DMS79 treated with DMSO at 0.1 percent for 48 hours (cell line): ENCODE measurements around the gene CROCC2.

Source experiments
- DNase-seq: peaks from one replicate; lab custom pipeline; 2025; lab: John Stamatoyannopoulos, UW

CROCC2 gene

GRCh38 chr2:241038374-241039180 lies 132.4 kb downstream of the CROCC2 start:
- DNase-seq, result no peak

- DNase-seq, result no peak
Observed at GRCh38 chr2:241039416-241039815, 133.3 kb downstream of the CROCC2 start.

- no peak for DNase-seq
Observed at GRCh38 chr2:241040081-241040803, 134.1 kb downstream of the CROCC2 start.

GRCh38 chr2:241041589-241042158 lies 135.5 kb downstream of the CROCC2 start:
- DNase-seq, result no peak
